Kidney capillary endothelial cell (primary cell): Measurements from ENCODE around the gene NCK1.
"Not testable (repeated sequence)": the region's sequence is repeated elsewhere in the genome, so short reads cannot be mapped to it uniquely, and the experiment has no call there.

Source experiments
- DNase-seq: peaks from one replicate; pipeline ENCODE4 v3.0.0-alpha.2; 2018; ENCODE audit warnings: low spot score

Gene NCK1

GRCh38 chr3:136949146-136949545, 87.1 kb downstream of the NCK1 start:
- no peak for DNase-seq

DNA sequence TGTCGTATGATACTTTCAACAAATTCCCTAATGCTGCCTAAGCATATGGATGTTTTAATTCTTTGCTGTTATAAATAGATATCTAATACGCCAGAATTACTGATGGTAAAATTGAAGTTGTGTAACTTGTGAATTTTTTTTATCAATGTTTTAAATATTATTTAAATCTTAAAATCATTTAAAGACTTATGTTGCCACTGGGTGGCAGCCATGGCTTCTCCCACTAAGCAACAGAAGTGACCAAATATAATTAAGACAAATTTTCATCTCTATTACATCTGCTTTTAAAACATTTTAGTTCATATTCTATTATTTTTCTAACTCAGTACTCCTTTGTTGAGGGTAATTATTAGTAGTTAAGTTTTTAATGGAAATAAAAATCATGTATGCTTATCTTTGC, 87.7 kb downstream of the NCK1 start:
- no peak for DNase-seq

DNA sequence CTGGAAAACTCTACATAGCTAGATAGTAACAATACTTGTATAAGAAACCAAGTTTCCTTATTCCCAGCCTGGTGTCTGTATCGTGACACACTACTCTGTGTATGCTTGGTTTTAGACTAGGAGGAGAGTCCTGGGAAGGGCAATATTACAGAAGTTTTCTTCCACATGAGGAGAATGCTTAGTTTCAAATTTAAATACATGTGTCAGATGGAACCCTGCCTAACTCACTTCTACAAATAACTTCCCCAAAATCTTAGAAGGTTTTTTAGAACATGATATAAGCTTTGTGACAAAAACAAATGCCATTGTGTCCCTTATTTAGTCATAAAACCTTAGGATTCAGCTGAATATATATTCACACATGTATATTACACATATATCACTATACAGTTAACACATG, 88.6 kb downstream of the NCK1 start:
- DNase-seq: no peak

DNA sequence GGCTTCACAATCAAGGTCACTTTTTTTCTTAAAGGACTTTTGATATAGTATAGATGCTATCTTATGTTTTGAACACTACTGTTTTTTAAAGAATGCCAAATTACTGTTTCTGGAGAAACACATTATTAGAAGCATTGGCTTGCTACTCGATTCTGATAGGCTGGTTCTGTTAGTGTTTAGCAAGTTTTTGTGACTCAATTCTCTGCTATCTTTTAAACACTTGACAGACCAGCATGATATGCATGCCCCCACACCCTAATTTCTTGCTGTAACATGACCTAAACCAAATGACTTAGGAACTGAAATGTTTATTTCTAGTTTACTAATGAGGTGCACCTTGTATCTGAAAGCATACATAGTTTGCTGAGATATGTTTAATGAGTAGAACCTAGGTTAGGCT, 90.3 kb downstream of the NCK1 start:
- no peak for DNase-seq

DNA sequence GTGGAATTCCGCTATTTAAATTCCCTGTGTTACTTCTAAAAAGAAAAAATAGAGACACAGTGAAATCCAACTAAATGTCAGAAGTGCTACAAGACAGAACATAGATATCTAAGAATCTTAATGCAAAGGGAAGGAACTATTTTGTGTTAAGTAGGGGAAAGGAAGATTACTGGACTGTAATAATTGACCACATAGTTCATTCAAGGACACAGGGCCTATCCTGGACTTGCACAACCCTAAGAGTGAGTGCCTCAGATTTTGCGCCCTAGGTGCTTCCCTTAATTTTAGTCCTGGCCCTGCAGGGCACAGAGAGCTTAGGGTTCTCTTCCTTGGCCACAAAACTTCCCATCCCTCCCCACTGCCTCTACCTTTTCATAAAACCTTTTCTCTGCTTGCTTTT, 92.2 kb downstream of the NCK1 start:
- no peak for DNase-seq

- DNase-seq: no peak
Measured at GRCh38 chr3:136954980-136955780, 93.2 kb downstream of the NCK1 start.

DNA sequence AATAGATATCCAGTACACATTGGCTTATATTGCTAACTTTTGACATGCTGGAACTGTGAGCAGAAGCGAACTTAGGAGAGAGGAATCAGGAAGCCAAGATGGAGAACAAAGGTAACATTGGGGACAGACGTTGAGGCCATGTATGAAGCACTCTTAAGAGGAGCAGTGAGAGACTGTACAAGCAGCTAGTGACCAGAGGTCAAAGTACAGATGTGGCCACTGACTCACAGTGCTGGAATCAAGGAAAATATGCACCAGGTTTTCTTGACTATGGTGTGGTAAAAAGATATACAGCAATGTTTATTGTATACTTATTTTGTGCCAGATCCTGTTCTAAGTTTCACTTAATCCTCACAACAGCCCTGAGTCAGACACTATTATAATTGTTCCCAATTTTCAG, 93.8 kb downstream of the NCK1 start:
- no peak for DNase-seq

DNA sequence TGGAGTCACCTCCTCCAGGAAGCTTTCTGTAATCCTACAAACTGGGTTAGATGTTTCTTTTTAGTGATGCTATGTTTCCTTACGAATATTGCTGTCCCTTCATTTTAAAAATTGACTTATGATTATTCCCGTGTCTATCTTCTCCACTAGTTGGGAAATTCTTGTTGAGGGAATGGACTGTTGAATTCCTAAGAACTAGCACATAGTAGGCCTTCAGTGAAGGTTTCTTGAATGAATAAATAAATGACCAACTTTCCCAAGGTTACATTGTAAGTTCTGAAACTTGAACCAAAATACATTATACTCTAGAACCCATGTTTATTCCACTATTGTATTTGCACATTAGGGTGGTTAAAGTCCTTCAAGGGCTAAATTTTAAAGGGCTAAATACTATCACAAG, 95.0 kb downstream of the NCK1 start:
- no peak for DNase-seq

DNA sequence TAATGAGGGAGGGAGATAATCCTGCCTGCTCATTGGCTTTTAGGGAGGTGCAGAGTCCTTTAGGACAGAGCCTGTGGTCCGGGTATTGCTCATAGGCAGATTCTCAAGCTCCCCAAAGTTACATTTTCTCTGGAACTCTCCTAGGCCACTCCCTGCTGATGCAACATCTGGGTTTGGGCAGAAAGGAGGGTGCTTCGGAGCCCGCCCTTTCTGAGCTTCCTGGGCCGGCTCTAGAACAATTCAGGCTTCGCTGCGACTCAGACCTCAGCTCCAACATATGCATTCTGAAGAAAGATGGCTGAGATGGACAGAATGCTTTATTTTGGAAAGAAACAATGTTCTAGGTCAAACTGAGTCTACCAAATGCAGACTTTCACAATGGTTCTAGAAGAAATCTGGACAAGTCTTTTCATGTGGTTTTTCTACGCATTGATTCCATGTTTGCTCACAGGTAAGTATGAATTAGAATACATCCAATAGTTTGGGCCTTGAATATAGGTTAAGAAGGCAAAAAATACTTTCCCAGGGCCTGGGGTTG, 95.8 kb downstream of the NCK1 start, which contains the start of gene IL20RB:
IL20RB (plus strand) TSS at position 233 of the 538 bp plus-strand sequence; CDS start at position 364, 131 bp downstream.
- no peak for DNase-seq

DNA sequence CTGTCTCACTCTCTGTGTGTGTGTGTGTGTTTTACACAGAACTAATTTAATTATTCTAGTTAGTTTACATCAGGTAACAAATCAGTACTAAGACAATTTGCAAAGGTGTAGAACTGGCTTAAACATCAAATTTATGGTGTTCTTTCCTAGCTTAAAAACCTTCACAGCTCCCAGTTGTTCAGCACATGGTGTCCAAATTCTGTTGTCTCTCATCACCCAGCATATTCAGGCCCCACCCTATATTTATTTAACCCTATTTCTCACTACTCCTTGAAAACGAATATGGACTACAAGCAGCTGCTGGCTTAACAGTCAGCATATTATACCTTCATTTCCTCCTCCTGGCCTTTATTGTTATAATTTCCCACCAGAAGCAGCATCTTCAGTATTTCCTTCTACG, 96.9 kb downstream of the NCK1 start:
- no peak for DNase-seq

GRCh38 chr3:136959599-136959998, 97.6 kb downstream of the NCK1 start:
- DNase-seq: no peak

- DNase-seq: no peak
Measured at GRCh38 chr3:136960838-136961836, 99.1 kb downstream of the NCK1 start.

DNA sequence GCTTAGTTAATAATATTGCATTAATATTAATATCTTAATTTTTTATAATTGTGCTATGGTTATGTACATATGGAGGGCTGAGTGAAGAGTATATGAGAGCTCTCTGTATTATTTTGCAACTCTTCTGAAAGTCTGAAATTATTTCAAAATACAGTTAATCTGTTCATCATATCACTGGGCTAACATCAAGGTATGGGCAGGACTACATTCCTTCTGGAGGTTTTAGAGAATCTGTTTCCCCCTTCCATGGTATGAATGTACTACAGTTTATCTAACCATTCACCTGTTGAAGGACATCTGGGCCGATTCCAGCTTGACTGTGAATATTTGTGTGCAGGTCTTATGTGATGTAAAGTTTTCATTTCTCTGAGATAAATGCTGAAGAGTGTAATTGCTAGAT, 100.9 kb downstream of the NCK1 start:
- no peak for DNase-seq

GRCh38 chr3:136969539-136969938, 107.5 kb downstream of the NCK1 start:
- DNase-seq: not testable (repeated sequence)

DNA sequence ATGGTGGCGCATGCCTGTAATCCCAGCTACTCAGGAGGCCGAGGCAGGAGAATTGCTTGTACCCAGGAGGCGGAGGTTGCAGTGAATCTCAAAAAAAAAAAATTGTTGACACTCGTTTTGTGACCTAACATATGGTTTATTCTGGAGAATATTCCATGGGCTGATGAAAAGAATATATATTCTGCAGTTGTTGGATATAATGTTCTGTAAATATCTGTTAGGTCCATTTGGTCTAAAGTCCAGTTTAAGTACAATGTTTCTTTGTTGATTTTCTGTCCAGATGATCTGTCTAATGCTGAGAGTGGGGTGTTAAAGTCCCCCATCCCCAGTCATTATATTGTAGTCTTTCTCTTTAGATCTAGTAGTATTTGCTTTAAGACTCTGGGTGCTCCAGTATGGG, 111.3 kb downstream of the NCK1 start:
- DNase-seq: no peak

DNA sequence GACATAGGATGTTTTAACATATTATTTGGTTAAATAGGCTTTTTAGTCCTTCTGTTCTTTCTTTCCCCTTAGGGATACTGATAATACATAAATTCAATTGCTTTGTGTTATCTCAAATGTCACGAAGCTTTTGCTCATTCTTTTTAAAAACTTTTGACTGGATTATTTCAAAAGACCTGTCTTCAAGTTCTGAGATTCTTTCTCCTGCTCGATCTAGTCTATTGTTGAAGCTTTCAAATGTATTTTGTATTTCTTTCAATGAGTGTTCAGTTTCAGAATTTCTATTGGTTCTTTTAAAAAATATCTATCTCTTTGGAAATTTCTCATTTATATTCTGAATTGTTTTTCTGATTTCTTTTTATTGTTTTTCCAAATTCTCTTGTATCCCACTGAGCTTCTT, 112.7 kb downstream of the NCK1 start:
- no peak for DNase-seq

- DNase-seq: no peak
Measured at GRCh38 chr3:136979204-136979603, 117.2 kb downstream of the NCK1 start.

DNA sequence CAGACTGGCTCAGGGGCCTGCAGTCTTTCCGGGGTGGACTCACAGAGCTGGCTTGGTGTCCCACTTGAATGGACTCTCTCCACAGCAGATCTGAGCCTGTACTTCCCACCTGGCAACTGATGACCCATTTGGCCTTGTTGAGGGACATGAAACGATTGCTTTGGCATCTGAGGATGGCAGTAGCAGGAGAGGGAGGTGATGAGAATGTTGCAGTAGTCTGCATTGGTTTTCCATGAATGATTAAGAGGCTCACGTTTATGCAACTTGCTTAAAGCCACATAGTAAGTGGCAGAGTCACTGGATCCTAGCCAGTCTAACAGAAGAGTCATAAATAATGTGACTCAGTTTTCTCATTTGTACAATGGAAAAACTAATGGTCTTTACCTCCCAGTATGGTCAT, 117.7 kb downstream of the NCK1 start:
- no peak for DNase-seq

GRCh38 chr3:136982033-136982432, 120.0 kb downstream of the NCK1 start:
- DNase-seq: no peak

GRCh38 chr3:136982520-136983138, 120.6 kb downstream of the NCK1 start:
- DNase-seq: no peak

DNA sequence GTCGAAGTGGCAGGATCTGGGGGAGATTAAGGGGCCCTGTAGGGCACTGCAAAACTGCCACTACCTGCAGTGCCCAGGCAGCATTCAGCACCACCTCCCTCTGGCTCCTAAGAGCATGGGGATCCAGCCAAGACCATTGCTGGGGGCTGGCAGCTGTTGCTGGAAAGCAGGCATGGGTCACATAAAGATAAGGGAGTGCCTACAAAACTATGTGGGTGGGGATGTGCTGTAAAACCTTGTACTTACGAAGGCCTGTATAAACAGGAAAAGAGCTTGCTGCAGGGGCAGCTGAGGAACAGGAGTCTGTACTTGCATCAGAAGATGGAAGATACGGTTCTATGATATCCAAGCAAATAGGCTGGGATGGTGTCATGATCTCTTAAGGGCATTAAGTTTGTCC, 122.8 kb downstream of the NCK1 start:
- DNase-seq: no peak

DNA sequence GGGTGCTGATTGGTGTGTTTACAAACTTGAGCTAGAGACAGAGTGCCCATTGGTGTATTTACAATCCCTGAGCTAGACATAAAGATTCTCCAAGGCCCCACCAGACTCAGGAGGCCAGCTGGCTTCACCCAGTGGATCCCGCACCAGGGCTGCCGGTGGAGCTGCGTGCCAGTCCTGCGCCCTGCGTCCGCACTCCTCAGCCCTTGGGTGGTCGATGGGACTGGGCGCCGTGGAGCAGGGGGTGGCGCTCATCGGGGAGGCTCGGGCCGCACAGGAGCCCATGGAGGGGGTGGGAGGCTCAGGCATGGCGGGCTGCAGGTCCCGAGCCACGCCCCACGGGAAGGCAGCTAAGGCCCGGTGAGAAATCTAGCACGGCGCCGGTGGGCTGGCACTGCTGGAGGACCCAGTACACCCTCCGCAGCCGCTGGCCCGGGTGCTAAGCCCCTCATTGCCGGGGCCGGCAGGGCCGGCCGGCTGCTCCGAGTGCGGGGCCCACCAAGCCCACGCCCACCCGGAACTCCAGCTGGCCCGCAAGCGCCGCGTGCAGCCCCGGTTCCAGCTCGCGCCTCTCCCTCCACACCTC, 125.5 kb downstream of the NCK1 start:
- not testable (repeated sequence) for DNase-seq
